Ishikawa (cell line): ENCODE results near the gene CCR8.

Experiments used
- CREB1 ChIP-seq: IDR thresholded peaks from 2 replicates; pipeline ENCODE4 v1.6.1; 2012; ENCODE audit warnings: low read depth
- EP300 ChIP-seq: IDR thresholded peaks from 2 replicates; pipeline ENCODE4 v1.6.1; 2012; ENCODE audit warnings: borderline replicate concordance
- FOXM1 ChIP-seq: IDR thresholded peaks from 2 replicates; pipeline ENCODE4 v1.6.1; 2012; ENCODE audit warnings: low read depth, borderline replicate concordance
- RAD21 ChIP-seq: IDR thresholded peaks from 2 replicates; pipeline ENCODE4 v1.6.1; 2012; ENCODE audit warnings: low read depth
- YY1 ChIP-seq: IDR thresholded peaks from 2 replicates; pipeline ENCODE4 v1.6.1; 2012; ENCODE audit warnings: low read depth
- ZBTB7A ChIP-seq: IDR thresholded peaks from 2 replicates; pipeline ENCODE4 v1.6.1; 2012; ENCODE audit warnings: low read depth
- TF ChIP-seq, protein P1 (sequence below): IDR thresholded peaks from 2 replicates; pipeline ENCODE4 v1.6.1; 2012; ENCODE audit warnings: low read depth, mild to moderate bottlenecking
- TF ChIP-seq, protein P2 (sequence below): IDR thresholded peaks from 2 replicates; pipeline ENCODE4 v1.6.1; 2012

DNA sequence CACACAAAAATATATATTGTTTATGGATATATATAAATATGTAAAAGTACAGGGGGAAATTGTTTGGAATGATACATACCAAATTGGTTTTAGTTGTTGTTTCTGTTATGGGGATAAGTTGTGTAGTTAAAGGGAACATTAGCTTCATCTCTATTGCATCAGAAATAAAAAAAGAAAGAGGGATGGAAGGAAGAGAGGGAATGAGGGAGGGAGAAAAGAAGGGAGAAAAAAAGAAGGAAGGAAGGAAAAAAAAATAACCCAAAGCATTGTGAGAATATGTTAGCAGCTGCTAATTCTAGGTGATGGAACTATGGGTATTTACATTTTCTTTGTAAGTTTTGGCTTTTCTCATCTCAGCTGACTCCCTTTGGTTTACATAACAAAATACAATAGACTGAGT, 1.3 kb downstream of the CCR8 start:
- TF ChIP-seq EP300 (no peak), ZBTB7A (no peak), FOXM1 (no peak), CREB1 (no peak), RAD21 (no peak), YY1 (no peak)
- TF ChIP-seq, protein P1, sequence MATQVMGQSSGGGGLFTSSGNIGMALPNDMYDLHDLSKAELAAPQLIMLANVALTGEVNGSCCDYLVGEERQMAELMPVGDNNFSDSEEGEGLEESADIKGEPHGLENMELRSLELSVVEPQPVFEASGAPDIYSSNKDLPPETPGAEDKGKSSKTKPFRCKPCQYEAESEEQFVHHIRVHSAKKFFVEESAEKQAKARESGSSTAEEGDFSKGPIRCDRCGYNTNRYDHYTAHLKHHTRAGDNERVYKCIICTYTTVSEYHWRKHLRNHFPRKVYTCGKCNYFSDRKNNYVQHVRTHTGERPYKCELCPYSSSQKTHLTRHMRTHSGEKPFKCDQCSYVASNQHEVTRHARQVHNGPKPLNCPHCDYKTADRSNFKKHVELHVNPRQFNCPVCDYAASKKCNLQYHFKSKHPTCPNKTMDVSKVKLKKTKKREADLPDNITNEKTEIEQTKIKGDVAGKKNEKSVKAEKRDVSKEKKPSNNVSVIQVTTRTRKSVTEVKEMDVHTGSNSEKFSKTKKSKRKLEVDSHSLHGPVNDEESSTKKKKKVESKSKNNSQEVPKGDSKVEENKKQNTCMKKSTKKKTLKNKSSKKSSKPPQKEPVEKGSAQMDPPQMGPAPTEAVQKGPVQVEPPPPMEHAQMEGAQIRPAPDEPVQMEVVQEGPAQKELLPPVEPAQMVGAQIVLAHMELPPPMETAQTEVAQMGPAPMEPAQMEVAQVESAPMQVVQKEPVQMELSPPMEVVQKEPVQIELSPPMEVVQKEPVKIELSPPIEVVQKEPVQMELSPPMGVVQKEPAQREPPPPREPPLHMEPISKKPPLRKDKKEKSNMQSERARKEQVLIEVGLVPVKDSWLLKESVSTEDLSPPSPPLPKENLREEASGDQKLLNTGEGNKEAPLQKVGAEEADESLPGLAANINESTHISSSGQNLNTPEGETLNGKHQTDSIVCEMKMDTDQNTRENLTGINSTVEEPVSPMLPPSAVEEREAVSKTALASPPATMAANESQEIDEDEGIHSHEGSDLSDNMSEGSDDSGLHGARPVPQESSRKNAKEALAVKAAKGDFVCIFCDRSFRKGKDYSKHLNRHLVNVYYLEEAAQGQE, result no peak
- TF ChIP-seq, protein P2, sequence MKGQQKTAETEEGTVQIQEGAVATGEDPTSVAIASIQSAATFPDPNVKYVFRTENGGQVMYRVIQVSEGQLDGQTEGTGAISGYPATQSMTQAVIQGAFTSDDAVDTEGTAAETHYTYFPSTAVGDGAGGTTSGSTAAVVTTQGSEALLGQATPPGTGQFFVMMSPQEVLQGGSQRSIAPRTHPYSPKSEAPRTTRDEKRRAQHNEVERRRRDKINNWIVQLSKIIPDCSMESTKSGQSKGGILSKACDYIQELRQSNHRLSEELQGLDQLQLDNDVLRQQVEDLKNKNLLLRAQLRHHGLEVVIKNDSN, result no peak
